NCI-H128 (cell line): ENCODE data around the gene JMJD1C.

Source experiments
- DNase-seq: peaks from one replicate; lab custom pipeline; 2025; ENCODE audit not compliant: unreplicated experiment; lab: John Stamatoyannopoulos, UW

Gene JMJD1C

GRCh38 chr10:63437116-63437949, 28.4 kb downstream of the JMJD1C start:
- no peak for DNase-seq

- DNase-seq = no peak
These were observed 29.6 kb downstream of the JMJD1C start for GRCh38 chr10:63436225-63436624.

GRCh38 chr10:63434866-63435854, 30.6 kb downstream of the JMJD1C start:
- DNase-seq = no peak

GRCh38 chr10:63431962-63432797, 33.6 kb downstream of the JMJD1C start:
- no peak for DNase-seq

GRCh38 chr10:63430999-63431356, 34.8 kb downstream of the JMJD1C start:
- DNase-seq = no peak

GRCh38 chr10:63430091-63430998, 35.4 kb downstream of the JMJD1C start:
- DNase-seq = no peak

- no peak for DNase-seq
These were observed 36.5 kb downstream of the JMJD1C start for GRCh38 chr10:63429281-63429680.

GRCh38 chr10:63427013-63427412, 38.8 kb downstream of the JMJD1C start:
- no peak for DNase-seq

- no peak for DNase-seq
These were observed 40.3 kb downstream of the JMJD1C start for GRCh38 chr10:63425512-63425911.

- no peak for DNase-seq
These were observed 41.2 kb downstream of the JMJD1C start for GRCh38 chr10:63424576-63424975.

- no peak for DNase-seq
These were observed 42.3 kb downstream of the JMJD1C start for GRCh38 chr10:63423494-63423893.

- DNase-seq = no peak
These were observed 44.2 kb downstream of the JMJD1C start for GRCh38 chr10:63421591-63421990.

GRCh38 chr10:63416376-63416775, 49.4 kb downstream of the JMJD1C start:
- no peak for DNase-seq

- no peak for DNase-seq
These were observed 50.0 kb downstream of the JMJD1C start for GRCh38 chr10:63415640-63416244.

- no peak for DNase-seq
These were observed 51.1 kb downstream of the JMJD1C start for GRCh38 chr10:63414481-63415260.

GRCh38 chr10:63413429-63413828, 52.3 kb downstream of the JMJD1C start:
- no peak for DNase-seq

GRCh38 chr10:63412304-63412703, 53.5 kb downstream of the JMJD1C start:
- DNase-seq = no peak

GRCh38 chr10:63410633-63411032, 55.1 kb downstream of the JMJD1C start:
- no peak for DNase-seq
